ENCODE measurements around the gene SPTB.

Gene SPTB

DNA sequence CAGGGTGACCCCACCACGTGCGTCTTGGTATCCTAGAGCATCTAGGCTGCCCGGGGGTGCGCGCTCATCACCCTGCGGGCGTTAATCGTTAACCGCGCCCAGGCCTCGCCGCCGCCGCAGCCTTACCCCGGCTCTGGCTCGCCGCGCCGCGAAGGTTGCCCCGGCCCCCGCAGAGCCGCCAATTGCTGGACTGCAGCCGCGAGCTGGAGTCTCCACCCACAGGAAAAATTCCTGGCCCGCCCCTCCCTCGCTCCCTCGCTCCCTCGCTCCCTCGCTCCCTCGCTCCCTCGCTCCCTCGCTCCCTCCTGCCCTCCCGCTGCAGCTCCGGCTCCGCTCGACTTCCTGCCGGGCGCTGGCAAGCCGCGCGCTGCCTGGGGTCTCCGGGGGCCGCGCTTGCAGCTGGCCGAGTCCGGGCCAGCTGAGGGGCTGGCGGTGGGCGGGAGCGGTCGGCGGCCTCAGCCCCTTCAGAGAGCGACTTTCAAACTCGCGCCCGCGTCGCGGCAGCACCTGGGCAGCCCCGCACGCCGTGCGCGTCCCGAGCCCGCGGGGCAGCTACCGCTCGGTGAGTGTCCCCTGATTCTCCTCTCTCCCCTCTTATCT is 175.5 kb downstream of the SPTB start, which contains the start of gene PLEKHG3:
PLEKHG3 (plus strand) TSS at position 282 of the 600 bp plus-strand sequence. CDS start 23,208 bp downstream, outside the sequence.
- H3K4me3 ChIP-seq (ENCODE audit: low read length): peak within 1 kb of the TSS; percentile 71
- TF ChIP-seq, protein P1, sequence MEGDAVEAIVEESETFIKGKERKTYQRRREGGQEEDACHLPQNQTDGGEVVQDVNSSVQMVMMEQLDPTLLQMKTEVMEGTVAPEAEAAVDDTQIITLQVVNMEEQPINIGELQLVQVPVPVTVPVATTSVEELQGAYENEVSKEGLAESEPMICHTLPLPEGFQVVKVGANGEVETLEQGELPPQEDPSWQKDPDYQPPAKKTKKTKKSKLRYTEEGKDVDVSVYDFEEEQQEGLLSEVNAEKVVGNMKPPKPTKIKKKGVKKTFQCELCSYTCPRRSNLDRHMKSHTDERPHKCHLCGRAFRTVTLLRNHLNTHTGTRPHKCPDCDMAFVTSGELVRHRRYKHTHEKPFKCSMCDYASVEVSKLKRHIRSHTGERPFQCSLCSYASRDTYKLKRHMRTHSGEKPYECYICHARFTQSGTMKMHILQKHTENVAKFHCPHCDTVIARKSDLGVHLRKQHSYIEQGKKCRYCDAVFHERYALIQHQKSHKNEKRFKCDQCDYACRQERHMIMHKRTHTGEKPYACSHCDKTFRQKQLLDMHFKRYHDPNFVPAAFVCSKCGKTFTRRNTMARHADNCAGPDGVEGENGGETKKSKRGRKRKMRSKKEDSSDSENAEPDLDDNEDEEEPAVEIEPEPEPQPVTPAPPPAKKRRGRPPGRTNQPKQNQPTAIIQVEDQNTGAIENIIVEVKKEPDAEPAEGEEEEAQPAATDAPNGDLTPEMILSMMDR (conservative IDR thresholded peaks at IDR 0.05; ENCODE audit: low read length): no peak
- DNase-seq (ENCODE audit: low read depth): peak; percentile 68

DNA sequence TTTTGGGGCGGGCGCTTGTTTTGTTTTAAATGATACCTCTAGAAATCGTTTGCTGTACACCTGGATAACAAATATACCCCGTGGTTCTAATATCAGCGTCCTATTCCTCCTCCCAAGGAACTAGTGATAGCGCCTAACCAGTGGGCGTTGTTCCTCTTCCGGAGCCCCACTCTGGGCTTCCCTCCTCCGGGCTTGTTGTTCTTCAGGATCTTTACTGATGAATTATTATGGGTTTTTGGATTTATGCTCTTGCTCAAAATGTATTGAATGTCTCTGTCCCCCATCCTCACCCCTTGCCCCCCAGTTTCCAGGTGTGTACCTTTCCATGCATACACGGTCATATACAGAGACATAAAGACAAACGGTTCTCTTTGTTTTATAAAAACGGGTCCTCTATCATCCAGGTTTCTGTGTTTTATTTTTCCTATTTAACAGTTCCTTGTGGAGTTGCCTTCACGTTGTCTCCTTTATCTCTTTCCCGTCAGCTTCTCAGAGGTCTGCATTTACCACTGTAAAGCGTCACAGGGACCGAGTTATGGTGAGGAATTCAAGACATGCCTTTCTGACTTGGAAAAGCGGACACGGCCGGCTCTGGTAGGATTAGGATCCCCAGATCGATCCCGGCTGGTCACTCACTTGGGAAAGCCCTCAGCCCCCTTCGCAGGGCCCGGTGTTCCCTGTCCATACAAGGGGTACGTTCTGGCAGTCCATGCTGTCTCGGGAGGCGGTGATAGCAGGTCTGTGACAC is 176.1 kb downstream of the SPTB start:
- peak overlapping the region; percentile 71 for H3K4me3 ChIP-seq (ENCODE audit: low read length)
- TF ChIP-seq, protein P1 (conservative IDR thresholded peaks at IDR 0.05; ENCODE audit: low read length): no peak
- peak; percentile 20 for DNase-seq (ENCODE audit: low read depth)

- TF ChIP-seq, protein P1 (conservative IDR thresholded peaks at IDR 0.05; ENCODE audit: low read length): no peak
- DNase-seq (ENCODE audit: low read depth): no peak
- no peak overlapping the region for H3K4me3 ChIP-seq (ENCODE audit: low read length)
Observed at GRCh38 chr14:64702493-64703394, 177.0 kb downstream of the SPTB start.

- TF ChIP-seq, protein P1 (conservative IDR thresholded peaks at IDR 0.05; ENCODE audit: low read length): no peak
- DNase-seq (ENCODE audit: low read depth): no peak
- H3K4me3 ChIP-seq (ENCODE audit: low read length): no peak overlapping the region
Observed at GRCh38 chr14:64701660-64702059, 178.0 kb downstream of the SPTB start.

GRCh38 chr14:64700894-64701293 is 178.8 kb downstream of the SPTB start:
- no peak for DNase-seq (ENCODE audit: low read depth)
- H3K4me3 ChIP-seq (ENCODE audit: low read length): no peak overlapping the region
- TF ChIP-seq, protein P1 (conservative IDR thresholded peaks at IDR 0.05; ENCODE audit: low read length): no peak

- TF ChIP-seq, protein P1 (conservative IDR thresholded peaks at IDR 0.05; ENCODE audit: low read length): no peak
- DNase-seq (ENCODE audit: low read depth): no peak
- H3K4me3 ChIP-seq (ENCODE audit: low read length): no peak overlapping the region
Observed at GRCh38 chr14:64700290-64700689, 179.4 kb downstream of the SPTB start.
